GM19023 (cell line): ENCODE results near the gene RNF141.

Experiments
- ATAC-seq: cut with Tn5 transposase; IDR thresholded peaks from one replicate; pipeline ENCODE4 v1.9.1; 2021; ENCODE audit warnings: mild to moderate bottlenecking, moderate library complexity; ENCODE audit not compliant: unreplicated experiment

The RNF141 gene

DNA sequence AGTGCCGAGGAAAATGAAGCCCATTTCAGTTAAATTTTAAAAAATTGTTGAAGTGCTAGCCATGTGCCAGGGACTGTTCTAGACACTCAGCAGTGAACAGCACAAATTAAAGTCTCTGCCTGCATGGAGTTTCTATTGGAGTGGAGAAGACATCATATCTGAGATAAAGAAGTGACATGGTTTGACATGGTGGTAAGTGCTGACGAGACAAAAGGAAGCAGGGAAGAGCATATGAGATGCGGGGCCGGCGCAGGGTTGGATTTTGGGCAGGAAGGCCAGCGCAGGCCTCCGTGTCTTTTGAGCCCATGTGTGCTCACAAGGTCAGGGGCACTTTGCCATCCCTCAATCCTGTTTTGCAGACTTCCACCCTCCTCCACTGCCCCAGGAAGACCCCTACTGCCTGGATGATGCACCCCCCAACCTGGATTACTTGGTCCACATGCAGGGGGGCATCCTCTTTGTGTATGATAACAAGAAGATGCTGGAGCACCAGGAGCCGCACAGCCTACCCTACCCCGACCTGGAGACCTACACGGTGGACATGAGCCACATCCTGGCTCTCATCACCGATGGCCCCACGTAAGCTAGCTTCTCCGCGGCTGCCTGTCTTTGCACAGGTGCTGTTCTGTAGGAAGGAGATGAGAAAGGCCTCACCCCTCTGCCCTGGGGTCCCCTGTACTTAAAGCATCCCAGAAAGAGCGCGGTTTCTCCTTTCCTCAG, 56.4 kb downstream of the RNF141 start:
- ATAC-seq: no peak

DNA sequence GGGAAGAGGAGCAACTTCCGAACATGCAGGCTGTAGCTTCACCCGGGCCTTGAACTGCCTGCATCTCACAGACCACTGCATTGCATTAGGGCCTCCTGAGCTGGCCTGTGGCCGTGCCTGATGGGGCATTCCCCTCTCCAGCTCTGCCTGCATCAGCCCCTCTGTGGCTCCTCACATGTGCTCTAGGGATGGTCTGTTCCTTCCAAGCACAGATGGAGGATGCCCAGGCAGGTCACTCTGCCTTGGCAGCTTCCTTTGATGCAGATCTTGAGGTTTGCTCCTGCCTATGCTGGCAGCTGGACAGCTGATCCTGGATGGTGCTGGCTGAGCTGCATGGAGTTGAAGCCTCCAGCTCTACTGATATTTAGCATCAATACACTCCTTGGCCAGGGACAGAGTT, 57.4 kb downstream of the RNF141 start:
- no peak for ATAC-seq

DNA sequence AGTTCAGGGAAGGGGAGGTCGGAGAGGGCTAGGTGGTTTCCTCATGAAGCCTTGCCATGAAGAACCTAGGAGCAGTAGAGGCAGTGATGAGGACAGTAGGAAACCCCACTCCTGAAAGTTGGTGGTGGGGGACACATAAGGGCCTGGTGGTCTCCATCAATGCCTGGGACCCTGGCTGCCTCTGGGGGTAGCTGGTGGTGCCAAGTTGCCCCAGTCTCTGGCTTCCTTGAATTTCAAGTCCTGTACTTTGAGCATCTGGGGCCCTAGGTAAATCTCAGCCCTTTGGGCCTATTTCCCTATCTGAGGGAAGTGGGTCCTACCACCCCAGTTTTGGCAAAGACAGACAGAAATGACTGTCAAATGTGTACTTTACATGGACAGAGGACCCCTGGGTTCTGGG, 57.8 kb downstream of the RNF141 start:
- no peak for ATAC-seq

DNA sequence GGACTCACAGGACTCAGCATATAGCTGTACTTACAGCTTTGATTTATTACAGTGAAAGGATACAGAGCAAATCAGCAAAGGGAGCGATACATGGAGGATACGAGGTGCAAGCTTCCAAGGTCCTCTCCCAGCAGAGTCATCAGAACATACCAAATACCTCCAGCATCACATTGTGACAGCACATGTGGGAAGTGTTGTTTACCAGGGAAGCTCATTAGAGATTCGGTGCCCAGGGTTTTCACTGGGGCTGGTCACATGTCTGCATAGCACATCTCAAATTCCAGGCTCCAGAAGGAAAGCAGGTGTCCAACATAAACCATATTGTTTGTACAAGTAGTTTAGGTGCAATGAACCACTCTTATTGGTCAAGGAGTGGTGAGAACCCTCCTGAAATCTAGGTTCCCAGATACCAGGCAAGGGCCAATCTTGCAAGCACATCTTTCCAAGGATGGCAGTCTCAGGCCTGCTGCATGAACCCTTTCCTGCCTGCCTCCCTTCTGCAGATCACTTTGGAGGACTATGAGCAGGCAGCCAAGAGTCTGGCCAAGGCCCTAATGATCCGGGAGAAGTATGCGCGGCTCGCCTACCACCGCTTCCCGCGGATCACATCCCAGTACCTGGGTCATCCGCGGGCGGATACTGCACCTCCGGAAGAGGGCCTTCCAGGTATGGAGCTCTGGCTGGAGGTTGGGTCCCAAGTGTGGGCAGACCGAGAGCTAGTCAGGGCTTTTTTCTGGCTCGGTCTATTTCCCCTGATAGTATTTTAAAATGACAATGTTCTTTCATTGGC, 59.2 kb downstream of the RNF141 start:
- no peak for ATAC-seq

DNA sequence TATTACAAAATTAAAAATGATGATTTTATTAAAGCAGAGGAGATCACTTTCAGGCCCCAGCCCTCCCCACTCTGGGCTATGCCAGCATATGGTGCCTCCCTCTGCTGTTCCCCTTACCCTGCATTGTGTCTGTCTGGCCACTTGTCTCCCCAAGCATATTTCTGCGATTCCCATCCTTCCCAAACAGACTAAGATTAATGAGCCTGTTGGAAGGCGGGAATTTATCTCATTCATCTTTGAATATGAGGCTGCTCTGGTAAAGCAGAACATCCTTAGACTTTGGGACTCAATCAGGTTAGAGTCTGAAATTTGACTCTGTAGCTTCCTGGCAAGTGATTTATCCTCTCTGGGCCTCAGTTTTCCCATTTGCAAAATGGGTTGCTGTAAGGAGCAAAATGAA, 60.2 kb downstream of the RNF141 start:
- ATAC-seq: no peak

DNA sequence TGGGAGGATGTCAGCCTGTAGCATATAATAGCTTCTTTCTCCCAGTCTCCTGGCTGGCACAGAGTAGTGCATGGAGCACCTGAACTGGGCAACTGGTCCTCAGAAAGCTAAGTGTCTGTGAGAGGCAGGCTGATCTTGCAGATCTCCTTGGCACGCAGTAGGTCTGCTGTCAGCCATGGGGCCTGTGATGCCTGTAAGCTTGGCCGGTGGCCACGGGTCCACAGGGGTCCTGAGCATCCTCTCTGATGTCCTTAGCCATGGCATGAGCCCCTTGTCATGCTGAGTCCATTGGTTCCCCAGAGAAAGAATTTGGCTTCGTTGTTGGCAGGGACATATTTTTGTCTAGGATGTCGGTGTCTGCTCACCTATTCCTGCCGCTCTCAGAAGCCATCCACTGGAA, 61.0 kb downstream of the RNF141 start:
- ATAC-seq: no peak

DNA sequence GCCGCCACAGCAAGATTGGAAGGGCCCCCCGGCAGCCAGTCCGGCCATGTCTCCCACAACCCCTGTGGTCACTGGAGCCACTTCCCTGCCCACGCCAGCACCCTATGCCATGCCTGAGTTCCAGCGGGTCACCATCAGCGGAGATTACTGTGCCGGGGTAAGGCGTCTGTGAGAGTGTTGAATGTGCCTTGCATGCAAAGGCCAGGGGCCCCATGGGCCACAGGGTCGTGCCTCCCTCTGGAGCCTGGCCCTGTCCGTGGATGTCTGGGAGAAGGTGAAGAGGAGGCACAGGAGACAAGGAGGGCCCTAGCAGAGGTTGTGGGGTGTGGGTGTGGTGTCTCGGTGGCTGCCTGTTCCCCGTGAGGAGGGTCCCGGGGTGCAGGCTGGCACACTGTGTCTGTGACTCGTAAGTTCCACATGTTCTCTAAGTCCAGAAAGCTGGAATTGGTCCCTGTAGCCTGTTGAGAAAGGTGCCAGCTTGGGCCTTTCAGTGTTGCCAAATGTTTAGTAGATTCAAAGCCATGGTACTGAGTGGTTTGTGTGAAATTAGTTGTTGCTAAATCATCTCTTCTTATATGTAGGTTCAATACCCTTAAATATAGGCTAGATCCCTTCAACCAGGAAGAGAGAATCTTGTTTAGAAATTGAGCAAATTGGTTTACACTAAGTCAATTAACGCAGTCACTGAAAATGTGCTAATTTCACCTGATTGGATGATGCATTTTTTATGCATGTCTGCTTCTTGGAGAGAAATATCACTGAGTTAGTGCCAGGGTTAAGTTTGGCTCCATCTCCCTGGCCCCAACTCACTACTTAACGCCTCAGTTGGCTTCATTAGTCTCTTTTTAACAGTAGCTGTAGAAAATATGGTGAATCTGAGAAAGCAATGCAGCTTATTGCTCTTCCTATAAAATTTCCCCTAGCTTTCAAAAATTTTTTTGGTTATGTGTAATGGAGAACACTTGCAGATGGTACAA, 62.1 kb downstream of the RNF141 start:
- ATAC-seq: no peak

DNA sequence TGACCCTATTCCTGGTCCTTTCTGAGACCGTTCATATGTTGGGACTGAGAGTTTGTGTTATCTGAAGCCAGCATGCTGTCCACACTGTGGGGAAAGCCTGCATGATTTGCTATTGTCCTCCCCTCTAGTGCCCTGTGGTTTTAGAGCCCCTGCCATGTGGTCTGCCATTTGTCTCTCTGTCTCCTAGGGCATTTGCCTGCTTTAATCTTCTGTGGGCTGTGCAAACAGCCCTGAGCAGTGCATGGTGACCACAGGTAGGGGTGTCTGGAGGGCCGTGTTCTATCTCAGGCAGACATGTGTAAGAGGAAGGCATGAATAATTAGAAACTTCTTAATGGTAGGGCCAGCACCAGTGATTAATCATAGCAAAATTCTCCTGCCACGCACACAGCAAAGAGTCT, 62.9 kb downstream of the RNF141 start:
- no peak for ATAC-seq

DNA sequence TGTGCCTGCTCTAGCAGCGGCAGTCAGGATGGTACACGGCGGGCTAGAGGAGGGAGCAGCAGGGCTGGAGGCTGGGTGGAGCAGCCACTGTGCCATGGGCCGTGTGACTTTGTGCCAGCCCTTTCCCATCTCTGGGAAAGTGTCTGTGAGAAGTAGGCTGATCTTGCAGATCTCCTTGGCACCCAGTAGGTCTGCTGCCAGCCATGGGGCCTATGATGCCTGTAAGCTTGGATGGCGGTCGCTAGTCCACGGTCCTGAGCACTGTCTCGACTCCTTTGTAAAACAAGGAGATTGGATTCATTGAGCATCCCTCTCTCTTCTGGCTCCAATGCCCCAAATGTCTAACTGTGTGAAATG, 63.3 kb downstream of the RNF141 start:
- no peak for ATAC-seq

DNA sequence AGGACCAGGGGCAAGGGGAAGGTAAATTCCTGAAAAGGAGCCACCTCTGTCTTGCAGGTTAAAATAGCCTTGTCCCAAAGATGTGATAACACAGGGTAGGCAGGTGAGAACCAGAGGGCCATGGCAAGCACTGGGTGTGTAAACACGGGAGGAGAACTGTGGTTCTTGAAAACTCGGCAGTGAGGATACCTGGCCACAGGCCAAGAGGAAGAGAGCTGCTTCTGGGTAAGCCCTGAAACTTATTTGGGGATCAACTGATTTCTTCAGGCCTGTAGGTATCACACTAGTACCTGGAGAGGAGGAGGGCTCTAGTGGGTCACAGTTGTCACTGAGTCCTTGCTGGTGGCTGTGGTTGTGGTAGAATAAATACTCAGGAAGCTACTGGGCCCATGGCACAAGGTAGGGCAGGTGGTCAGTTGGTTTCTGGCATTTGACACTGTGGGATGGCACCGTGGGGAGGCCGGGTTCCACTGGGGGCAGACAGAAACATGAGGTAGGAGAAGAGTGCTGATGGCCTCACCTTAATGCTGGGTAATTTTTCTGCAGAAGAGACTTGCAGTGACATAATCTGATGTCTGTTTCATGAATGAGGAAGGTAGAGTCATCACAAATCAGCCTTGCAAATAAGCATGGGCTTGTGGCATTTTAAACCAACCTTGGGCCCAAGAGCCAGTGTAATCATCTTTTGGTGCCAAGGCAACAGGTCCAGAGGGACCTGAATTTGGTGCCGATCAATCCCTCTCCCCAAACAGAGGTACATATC, 63.9 kb downstream of the RNF141 start:
- ATAC-seq: no peak

DNA sequence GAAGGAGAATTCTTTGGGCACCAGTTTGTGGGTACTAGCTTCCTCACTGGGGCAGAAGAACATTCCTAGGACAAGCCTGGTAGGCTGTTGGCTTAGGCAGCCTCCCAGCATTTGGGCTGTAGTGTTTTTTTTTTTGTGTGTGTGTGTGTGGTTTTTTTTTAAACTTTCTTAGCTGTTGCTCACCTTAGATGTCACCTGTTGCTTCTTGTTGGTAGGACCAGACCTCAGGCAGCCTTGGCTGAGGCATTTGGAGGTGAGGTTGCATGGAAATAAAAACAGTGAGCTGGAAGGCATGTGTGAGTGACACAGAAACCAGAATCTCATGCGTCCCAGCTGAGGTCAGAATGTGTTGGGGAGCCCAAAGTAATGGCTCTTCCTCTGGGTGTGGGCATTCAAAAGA, 64.6 kb downstream of the RNF141 start:
- ATAC-seq: no peak

DNA sequence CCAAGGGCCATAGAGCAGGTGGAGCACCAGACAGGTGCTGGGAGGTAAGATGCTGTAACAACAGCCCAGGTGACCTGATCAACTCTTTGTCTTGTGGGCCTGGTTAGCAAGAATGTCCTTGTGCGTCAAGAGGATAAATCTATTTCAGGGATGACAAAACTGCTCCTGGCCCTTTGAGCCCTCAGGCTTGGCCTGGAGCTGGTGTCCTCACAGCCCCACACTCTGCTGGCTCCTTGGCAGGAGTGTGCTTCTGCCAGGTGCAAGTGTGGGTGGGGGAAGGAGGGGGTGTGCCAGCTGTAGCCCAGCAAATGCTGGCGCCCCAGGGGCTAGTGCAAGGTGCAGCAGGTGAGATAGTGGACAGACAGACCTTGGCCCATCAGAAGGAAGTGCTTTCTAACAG, 66.4 kb downstream of the RNF141 start:
- no peak for ATAC-seq

DNA sequence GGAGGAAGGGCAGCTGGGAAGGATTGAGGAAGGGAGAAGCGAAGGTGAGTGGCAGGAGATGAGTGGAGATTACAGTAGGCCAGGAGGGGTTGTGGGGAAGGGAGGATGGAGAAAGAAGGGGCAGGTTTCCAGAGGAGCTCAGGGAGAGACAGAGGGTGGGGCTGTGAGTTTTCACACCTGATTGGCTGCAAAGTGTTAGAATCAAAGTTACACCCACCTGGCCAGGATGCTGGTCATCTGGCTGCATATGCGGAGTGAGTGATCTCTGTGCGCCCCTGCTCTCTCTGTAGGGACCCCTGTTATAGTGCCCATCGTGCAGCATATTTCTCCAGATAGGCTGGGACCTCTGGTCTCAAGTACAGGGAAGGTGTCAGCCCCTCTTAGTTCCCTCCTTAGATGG, 67.6 kb downstream of the RNF141 start:
- ATAC-seq: no peak

DNA sequence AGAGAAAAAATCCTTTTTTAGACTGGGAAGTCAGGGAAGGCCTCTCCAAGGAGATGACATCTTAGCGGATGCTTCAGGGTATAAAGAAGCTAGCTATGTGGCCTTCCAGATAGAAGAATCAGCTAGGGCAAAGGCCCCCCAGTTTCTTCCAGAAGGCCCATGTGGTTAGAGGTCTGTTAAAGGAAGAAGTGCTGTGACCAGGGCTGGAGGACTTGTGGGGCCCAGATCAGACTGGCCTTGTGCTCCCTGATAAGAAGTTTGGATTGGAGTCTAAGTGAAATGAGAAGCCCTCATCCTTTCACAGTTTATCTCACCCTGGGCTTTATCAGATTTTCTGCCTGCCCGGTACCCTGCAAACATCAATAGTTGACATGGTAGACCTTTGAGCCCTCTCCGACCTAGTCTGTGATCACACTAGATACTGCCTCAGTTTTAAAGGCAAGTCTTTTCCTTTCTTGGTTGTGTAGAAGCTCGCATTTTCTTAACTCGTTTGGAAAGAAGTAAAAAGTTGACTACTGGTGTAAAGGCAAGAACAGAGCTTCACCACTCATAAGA, 78.2 kb downstream of the RNF141 start:
- ATAC-seq: no peak
